Measurements from ENCODE around the gene TMEM250.

GRCh38 chr9:136159851-136160250, 41.2 kb upstream of the TMEM250 start:
- TF ChIP-seq POLR2A (IDR thresholded peaks at IDR 0.05) (no peak), CTCF (IDR thresholded peaks at IDR 0.05 in 4 of 5, conservative IDR thresholded peaks at IDR 0.05 in 1 of 5) (no peak)

All from gastrocnemius medialis (tissue), 4 donors.